ENCODE measurements around the gene CAMK2B.

CAMK2B gene

GRCh38 chr7:44325201-44325671, at the start of gene CAMK2B:
TSS of gene CAMK2B (minus strand) at chr7:44325594. CDS start at chr7:44325421, 173 bp downstream.
- DNase-seq = peak in 1 of 14 donors; percentile 57

- no peak for DNase-seq
These were observed 48.8 kb upstream of the CAMK2B start for GRCh38 chr7:44374007-44374763.

DNA sequence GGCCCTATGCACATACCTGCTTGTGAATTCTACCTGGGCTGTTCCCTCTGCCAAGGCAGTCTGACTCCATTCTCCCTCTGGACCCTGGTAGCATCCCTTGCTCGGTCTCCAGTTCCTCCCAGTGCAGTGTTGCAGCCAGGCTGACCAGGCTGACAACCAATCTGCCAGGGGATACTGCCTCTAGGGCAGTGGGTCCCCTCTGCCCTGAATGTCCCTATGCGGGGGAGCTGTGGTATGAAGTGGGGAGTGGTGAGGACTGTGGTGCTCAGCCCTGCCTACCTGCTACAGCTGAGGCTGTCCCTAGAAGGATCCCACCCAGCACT, 48.0 kb upstream of the CAMK2B start:
- DNase-seq = no peak

DNA sequence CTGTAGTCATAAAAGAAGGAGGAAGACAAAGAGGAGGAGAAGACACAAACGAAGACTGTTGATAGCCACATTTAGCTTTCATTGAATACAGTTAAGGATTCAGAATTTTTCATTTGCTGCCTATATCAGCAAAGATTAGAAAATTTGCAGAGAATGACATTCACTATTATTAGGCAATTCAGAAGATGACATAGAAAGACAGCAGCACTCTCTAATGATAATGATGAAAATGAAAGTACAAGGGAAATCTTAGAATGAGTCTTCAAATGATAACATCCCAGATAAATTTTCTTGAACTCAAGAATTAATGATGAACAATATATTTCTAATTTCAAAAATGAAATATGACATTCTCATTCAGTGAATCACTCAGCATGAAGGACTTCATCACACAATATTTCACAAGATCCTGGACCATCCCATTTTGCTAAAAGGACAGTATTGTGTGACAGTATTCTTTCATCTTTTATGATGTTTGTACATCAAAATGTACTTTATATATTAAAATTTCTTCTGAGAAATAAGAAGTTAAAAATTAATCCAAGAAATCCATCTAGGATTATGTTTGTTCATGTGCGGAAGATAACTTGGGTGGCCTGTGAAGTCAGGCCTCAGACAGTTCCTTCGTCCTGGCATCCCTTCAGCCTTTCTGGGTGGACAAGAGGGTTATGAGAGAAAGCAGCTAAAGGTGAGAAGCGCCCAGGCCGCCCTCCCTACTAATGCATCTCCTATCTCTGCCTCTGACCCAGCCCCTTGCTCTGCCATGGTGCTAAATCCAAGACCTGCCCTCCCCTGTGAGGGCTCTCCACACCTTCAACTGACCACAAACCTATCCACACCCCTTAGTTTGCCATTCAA, 47.4 kb upstream of the CAMK2B start:
- DNase-seq = no peak

DNA sequence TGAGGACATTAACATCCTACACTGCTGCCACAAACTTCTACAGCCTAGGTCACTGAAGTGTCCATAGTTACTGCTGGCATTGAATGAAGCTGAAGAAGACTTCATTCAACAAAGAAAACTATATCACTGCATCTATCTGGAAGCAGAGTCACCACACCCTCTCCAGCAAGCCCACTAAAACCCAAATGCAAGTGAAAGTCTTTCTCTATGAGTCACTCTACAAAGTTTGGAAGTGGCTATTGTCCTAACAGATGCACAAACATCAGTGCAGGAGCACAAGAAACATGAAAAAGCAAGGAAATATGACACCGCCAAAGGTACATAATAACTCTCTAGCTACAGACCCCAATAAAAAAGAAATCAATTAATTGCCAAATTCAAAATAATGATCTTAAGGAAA, 43.5 kb upstream of the CAMK2B start:
- no peak for DNase-seq

GRCh38 chr7:44368455-44368854, 43.1 kb upstream of the CAMK2B start:
- DNase-seq = no peak

DNA sequence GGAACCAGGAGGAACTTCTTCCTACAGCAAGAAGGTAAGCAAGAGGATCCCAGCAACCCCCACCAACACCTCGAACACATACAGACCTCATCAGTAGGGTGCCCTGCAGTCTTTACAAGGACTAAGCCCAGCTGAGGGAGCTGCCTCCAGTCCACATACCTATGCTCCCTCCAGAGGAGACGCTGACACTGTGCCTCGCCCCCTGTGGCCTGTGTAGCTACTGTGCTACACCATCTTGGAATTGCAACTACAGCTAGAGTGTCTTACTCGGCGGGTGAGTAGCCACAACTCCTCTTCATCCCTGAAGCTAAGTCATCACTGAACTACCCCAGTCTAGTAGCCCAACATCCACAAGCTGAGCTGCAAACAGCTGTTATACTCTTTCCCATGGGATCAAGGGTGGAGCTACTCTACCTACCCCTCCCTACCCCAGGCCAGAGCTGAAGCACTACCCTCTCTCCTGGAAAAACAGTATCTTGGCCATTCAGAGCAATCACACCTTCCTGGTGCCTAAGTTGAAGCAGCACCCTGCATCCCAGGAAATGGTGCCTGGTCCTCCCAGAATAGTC, 42.2 kb upstream of the CAMK2B start:
- no peak for DNase-seq

GRCh38 chr7:44366986-44367385, 41.6 kb upstream of the CAMK2B start:
- DNase-seq = no peak

- DNase-seq = no peak
These were observed 28.3 kb upstream of the CAMK2B start for GRCh38 chr7:44353668-44354067.

- no peak for DNase-seq
These were observed 23.7 kb upstream of the CAMK2B start for GRCh38 chr7:44348851-44349781.

DNA sequence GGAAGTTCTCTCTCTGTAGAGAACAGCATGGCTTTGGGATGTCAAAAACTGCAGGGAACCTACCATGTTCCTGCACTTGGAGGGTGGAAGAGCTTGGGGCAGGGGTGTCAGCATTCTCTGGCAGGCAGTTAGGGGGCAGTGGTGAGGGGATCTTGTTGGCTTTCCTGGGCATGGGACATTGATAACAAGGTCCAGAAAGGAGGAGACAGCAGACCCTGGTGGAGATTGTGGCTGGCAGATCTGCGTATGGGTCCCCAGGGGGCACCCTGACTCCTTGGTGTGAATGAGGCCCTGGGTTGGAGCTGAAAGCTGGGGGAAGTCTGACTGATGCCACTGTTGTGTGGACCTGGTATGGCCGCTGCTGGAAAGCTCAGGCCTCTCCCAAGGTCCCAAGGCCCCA, 22.9 kb upstream of the CAMK2B start:
- DNase-seq = no peak

DNA sequence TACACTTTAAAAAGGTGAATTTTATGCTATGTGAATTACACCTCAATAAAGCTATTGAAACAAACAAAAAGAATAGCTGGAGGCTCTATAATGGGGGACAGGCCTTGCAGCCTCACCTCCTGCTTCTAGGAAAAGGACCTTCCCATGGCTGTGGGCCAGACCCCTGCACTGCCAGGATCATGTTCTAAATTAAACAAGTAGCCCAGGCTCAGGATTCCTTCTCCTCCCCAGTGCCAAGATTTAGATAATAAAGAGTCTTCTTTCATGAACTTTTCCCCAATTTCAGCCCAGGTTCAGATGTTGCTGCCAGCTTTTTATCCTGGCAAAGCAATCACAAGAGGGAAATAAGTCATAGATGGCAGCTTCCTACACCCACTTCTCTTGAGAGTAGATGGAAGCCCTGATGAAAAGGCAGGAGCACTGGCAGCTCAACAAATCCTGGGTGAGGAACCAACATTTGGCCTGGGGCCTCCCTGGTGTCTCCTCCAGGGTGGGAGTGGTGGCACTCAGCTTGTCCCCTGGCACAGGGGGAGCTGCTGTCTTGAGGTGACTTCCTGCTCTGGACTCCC, 22.2 kb upstream of the CAMK2B start:
- no peak for DNase-seq

DNA sequence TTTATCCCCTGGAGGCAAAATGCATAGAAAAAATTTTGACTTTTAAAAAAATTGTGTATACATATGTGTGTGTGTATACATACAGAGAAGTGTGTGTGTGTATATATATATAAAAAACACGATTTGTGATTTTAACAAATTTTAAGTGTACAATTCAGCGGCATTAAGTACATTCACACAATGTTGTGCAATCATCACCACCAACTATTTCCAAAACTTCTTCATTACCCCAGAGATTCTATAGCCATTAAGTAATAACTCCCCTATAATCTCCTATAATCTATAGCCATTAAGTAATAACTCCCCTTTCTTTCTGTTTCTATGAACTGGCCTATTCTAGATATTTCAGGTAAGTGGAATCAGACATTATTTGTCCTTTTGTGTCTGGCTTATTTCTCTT, 20.7 kb upstream of the CAMK2B start:
- no peak for DNase-seq

GRCh38 chr7:44341401-44341800, 16.0 kb upstream of the CAMK2B start:
- no peak for DNase-seq

GRCh38 chr7:44338600-44338999, 13.2 kb upstream of the CAMK2B start:
- no peak for DNase-seq

GRCh38 chr7:44336491-44336890, 11.1 kb upstream of the CAMK2B start:
- no peak for DNase-seq

DNA sequence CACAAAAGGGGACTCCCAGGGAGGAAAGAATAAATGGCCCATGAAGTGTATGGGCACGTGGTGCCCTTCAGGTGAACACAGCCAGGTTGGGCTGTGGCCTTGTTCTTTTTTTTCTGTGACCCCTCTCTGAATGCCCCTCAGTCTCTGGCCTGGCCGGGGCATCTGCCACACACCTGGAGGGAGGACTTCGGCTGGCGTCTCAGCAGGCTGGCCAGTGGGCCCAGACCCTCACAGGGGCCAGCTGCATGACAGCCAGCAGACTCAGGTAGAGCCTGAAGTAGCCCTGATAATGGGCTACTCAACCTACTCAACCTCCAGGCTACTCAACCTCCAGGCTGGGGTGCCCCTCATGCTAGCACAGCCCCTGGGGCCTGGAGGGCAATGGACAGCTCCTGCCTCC, 9.8 kb upstream of the CAMK2B start:
- no peak for DNase-seq

GRCh38 chr7:44334734-44335097, 9.3 kb upstream of the CAMK2B start:
- DNase-seq = no peak

DNA sequence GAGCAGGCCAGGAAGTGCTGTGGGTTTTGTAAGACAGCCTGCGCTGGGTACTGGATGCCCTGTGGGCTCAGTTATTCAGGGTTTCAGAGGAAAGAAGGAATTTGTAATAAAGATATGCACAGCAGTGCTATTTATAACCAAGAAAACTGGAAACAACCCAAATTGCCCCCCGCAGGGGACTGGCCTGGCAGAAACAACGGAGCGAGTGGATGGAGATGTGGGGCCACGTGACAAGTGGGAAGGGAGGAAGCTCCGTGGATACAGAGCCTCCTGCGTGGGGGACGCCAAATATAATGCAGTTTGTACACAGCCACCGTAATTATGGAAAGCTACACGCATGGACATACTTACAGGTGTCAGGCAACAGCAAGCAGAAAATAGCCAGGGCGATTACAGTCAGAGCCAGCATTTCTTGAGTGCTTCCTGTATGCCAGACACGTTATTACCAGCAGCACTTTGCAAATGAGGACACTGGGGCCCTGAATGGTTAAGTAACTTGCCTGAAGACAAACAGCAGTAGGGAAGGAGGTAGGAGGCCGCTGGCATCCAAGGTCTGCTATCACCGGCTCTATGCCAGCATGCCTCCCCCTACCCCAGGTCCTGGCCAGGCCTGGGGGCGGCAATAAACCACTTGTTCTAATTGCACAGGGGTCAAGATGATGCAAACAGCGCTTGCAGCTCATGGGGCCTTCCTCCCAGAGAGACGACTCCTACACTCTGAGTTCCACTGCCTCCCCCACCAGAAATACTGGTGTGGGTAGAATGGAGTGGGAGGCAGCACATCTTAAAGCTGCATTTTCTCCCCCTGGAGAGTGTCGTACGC, 8.7 kb upstream of the CAMK2B start:
- DNase-seq = peak in 2 of 14 donors; percentile 32 to 82

DNA sequence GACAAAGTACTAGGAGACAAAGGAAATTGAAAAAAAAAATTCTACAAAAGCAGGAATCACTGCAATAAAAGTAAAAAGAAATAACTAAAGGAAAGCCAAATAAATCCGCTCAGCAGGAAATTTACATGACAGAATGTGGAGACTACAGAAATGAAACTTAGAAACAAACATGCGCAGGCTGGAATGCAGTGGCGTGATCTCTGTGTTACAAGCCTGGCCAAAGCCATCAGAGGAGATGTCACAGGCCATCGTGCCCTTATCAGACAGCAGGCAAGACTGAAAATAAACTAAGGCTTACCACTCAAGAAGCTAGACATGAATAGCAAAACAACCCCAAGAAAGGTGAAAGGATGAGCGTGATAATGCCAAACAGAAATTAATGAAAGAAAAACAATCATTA, 6.3 kb upstream of the CAMK2B start:
- DNase-seq = no peak

DNA sequence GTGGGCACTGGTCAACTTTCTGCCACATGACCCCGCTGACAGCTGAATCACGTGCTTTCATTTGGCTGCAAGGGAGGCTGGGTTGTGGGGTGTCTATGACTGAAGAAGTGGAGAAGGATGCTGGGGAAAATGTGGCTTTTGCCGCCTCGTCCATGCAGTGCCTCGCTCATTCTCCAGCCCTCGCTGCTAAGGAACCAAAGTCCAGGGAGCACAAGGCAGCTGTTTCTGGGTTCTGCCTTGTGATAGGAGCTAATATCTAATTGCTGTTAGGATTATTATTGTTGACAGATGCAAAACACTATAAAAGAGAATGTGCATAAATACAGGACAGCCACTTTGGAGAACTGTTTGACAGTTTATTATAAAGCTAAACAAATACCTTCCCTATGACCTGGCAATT, 4.9 kb upstream of the CAMK2B start:
- DNase-seq = no peak

Measured in C1 segment of cervical spinal cord (tissue), 14 donors.